MCF 10A (cell line): Measurements from ENCODE around the gene DNER. TPM values are rescaled to one million over a fixed set of nuclear protein-coding genes. Genes with fewer than 3 reads are reported as not detected.

ENCODE experiments used
- BruUV-seq: library from RNA; stranded (reverse); fragments of 400-500 nt; replicated peaks from 2 replicates; lab custom pipeline; 2021; lab: Mats Ljungman, UMichigan
- CTCF ChIA-PET: fragments of 300-600 bp; sonication (Branson Sonifier 250); formaldehyde crosslinking; extraction: SDS; loops from one replicate; lab custom pipeline; 2021; ENCODE audit warnings: antibody characterized with exemption, inconsistent platforms; lab: Yijun Ruan, JAX
- POLR2A ChIA-PET: fragments of 300-600, 350-650 bp; sonication (Branson Sonifier 250); formaldehyde crosslinking; extraction: SDS; loops from one replicate; lab custom pipeline; 2020; ENCODE audit warnings: antibody characterized with exemption, inconsistent platforms; lab: Yijun Ruan, JAX
- DNase-seq: peaks from one replicate; pipeline ENCODE4 v3.0.0-alpha.2; 2018; ENCODE audit not compliant: unreplicated experiment
- H3K27ac Mint-ChIP-seq: one replicate; pipeline ENCODE4 v1.8.0; 2022; ENCODE audit warnings: mild to moderate bottlenecking, low read depth, mixed read lengths; ENCODE audit not compliant: unreplicated experiment
- H3K27me3 Mint-ChIP-seq: one replicate; pipeline ENCODE4 v1.8.0; 2022; ENCODE audit warnings: mixed read lengths; ENCODE audit not compliant: insufficient read depth, unreplicated experiment
- H3K36me3 Mint-ChIP-seq: one replicate; pipeline ENCODE4 v1.8.0; 2022; ENCODE audit warnings: mild to moderate bottlenecking, moderate library complexity, mixed read lengths; ENCODE audit not compliant: insufficient read depth, unreplicated experiment
- H3K4me1 Mint-ChIP-seq: one replicate; pipeline ENCODE4 v1.8.0; 2022; ENCODE audit warnings: mixed read lengths; ENCODE audit not compliant: insufficient read depth, unreplicated experiment
- H3K4me3 Mint-ChIP-seq: one replicate; pipeline ENCODE4 v1.8.0; 2022; ENCODE audit warnings: mild to moderate bottlenecking, moderate library complexity, mixed read lengths; ENCODE audit not compliant: unreplicated experiment
- H3K9me3 Mint-ChIP-seq: one replicate; pipeline ENCODE4 v1.8.0; 2022; ENCODE audit warnings: mixed read lengths; ENCODE audit not compliant: unreplicated experiment
- intact Hi-C: fragments of 100-400 bp; cut with micrococcal nuclease; formaldehyde crosslinking; loops from 2 replicates; pipeline ENCODE4 v1.14.1; 2022
- total RNA-seq: library from RNA; stranded (reverse); gene quantifications from 2 replicates; pipeline ENCODE4 v1.2.3, GENCODE V29; 2022
- TF ChIP-seq, protein P1 (sequence below): fragments of 200-600 bp; IDR thresholded peaks from one replicate; pipeline ENCODE4 v1.8.0; 2022; ENCODE audit warnings: antibody characterized with exemption, mild to moderate bottlenecking; ENCODE audit not compliant: unreplicated experiment

DNER gene
- total RNA-seq, 1 experiment from 2014 or later, result 49.2 TPM

DNA sequence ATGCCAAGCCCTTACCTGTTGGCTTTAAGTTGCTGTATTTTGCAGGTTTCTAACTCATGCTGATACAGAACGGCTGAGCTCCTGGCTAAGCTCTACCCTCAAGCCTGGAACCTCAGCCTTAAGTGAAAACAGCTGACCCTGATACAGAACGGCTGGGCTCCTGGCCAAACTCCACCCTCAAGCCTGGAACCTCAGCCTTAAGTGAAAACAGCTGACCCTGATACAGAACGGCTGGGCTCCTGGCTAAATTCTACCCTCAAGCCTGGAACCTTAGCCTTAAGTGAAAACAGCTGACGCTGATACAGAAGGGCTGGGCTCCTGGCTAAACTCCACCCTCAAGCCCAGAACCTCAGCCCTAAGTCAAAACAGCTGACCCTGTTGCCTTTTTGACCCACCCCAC lies 17.6 kb upstream of the DNER start:
- Mint-ChIP-seq H3K4me3 (no peak overlapping the region), H3K27me3 (peaks cover 11% of the 10 kb centered on the region), H3K27ac (no peak overlapping the region), H3K9me3 (no peaks in the 10 kb centered on the region), H3K4me1 (no peaks in the 10 kb centered on the region), H3K36me3 (no peaks in the 10 kb centered on the region)
- TF ChIP-seq, protein P1, sequence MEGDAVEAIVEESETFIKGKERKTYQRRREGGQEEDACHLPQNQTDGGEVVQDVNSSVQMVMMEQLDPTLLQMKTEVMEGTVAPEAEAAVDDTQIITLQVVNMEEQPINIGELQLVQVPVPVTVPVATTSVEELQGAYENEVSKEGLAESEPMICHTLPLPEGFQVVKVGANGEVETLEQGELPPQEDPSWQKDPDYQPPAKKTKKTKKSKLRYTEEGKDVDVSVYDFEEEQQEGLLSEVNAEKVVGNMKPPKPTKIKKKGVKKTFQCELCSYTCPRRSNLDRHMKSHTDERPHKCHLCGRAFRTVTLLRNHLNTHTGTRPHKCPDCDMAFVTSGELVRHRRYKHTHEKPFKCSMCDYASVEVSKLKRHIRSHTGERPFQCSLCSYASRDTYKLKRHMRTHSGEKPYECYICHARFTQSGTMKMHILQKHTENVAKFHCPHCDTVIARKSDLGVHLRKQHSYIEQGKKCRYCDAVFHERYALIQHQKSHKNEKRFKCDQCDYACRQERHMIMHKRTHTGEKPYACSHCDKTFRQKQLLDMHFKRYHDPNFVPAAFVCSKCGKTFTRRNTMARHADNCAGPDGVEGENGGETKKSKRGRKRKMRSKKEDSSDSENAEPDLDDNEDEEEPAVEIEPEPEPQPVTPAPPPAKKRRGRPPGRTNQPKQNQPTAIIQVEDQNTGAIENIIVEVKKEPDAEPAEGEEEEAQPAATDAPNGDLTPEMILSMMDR, result no peak
- POLR2A ChIA-PET, result interaction anchor here (0.6 kb wide), 1 partner anchor 15 kb away, joined by 3 read pairs; no protein-coding TSS in a partner anchor
- intact Hi-C loops, result no loop called here
- BruUV-seq, result no TSS peak
- DNase-seq, result no peak
- CTCF ChIA-PET, result interaction anchor here (0.9 to 1.0 kb wide), 2 partner anchors 9 to 15 kb away, joined by 3 to 4 read pairs; no protein-coding TSS in a partner anchor

DNA sequence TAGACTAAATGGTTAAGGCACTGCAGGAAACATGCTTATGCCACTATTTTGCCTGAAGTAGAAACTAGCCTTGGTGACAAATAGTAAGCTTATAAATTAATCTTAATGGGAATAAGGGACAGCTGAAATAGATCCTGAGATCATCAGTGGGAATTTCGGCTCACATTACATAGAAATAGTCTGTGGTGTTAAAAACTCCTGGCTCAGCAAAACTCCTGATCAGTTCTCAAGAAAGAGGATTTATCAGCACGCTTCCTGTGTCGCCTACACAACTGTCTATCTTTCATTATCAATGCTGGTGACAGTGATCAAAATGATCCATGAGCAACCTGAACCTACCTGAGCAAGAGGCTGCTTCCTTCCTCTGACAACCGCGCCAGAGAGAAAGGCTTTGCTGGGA lies 17.0 kb upstream of the DNER start:
- Mint-ChIP-seq H3K36me3 (no peaks in the 10 kb centered on the region), H3K27ac (no peak overlapping the region), H3K27me3 (peaks cover 11% of the 10 kb centered on the region), H3K4me1 (no peaks in the 10 kb centered on the region), H3K9me3 (no peaks in the 10 kb centered on the region), H3K4me3 (no peak overlapping the region)
- no peak for DNase-seq
- POLR2A ChIA-PET, result interaction anchor here (0.6 kb wide), 1 partner anchor 14 kb away, joined by 3 read pairs; no protein-coding TSS in a partner anchor
- intact Hi-C loops, result no loop called here
- TF ChIP-seq, protein P1, result no peak
- BruUV-seq, result no TSS peak
- CTCF ChIA-PET, result no interaction called here

- Mint-ChIP-seq H3K27me3 (peaks cover 10% of the 10 kb centered on the region), H3K9me3 (no peaks in the 10 kb centered on the region), H3K36me3 (no peaks in the 10 kb centered on the region), H3K27ac (no peak overlapping the region), H3K4me1 (no peaks in the 10 kb centered on the region), H3K4me3 (no peak overlapping the region)
- peak; percentile 62 for DNase-seq
- TF ChIP-seq, protein P1, result no peak
- ChIA-PET CTCF (no interaction called here), POLR2A (no interaction called here)
- BruUV-seq, result no TSS peak
- intact Hi-C loops, result no loop called here
Measured at GRCh38 chr2:229728370-229728769, 14.0 kb upstream of the DNER start.

GRCh38 chr2:229726643-229727042 lies 12.3 kb upstream of the DNER start:
- no peaks in the 10 kb centered on the region for H3K36me3 Mint-ChIP-seq
- no peak for DNase-seq
- CTCF ChIA-PET, result interaction anchor here (0.6 to 1.7 kb wide), 3 partner anchors 10 to 26 kb away, joined by 3 to 5 read pairs (median 3); no protein-coding TSS in a partner anchor
- TF ChIP-seq, protein P1, result no peak
- no peak overlapping the region for H3K27ac Mint-ChIP-seq
- no peaks in the 10 kb centered on the region for H3K9me3 Mint-ChIP-seq
- no TSS peak for BruUV-seq
- no peaks in the 10 kb centered on the region for H3K27me3 Mint-ChIP-seq
- no peaks in the 10 kb centered on the region for H3K4me1 Mint-ChIP-seq
- no peak overlapping the region for H3K4me3 Mint-ChIP-seq
- intact Hi-C loops, result no loop called here
- POLR2A ChIA-PET, result no interaction called here
